ENCODE measurements around the gene CA9.
"Not testable (repeated sequence)": the region's sequence is repeated elsewhere in the genome, so short reads cannot be mapped to it uniquely, and the experiment has no call there.

The CA9 gene

GRCh38 chr9:35673132-35674024, at the start of gene CA9:
Gene CA9, plus strand, starts transcription at chr9:35673928. Its CDS starts 32 bp downstream, at chr9:35673960.
- no peak for DNase-seq

- DNase-seq, result no peak
Observed at GRCh38 chr9:35627575-35627974, 46.2 kb upstream of the CA9 start.

- no peak for DNase-seq
Observed at GRCh38 chr9:35628389-35628991, 45.2 kb upstream of the CA9 start.

GRCh38 chr9:35629597-35629996, 44.1 kb upstream of the CA9 start:
- DNase-seq, result no peak

- DNase-seq, result no peak
Observed at GRCh38 chr9:35635730-35636129, 38.0 kb upstream of the CA9 start.

- no peak for DNase-seq
Observed at GRCh38 chr9:35636135-35636876, 37.4 kb upstream of the CA9 start.

GRCh38 chr9:35636877-35637246, 36.9 kb upstream of the CA9 start:
- DNase-seq, result not testable (repeated sequence)

GRCh38 chr9:35637427-35637955, 36.2 kb upstream of the CA9 start:
- DNase-seq, result not testable (repeated sequence)

GRCh38 chr9:35638751-35639150, 35.0 kb upstream of the CA9 start:
- DNase-seq, result peak in 1 of 2 experiments; percentile 47

GRCh38 chr9:35639225-35639624, 34.5 kb upstream of the CA9 start:
- not testable (repeated sequence) for DNase-seq

- DNase-seq, result no peak
Observed at GRCh38 chr9:35639631-35640030, 34.1 kb upstream of the CA9 start.

GRCh38 chr9:35640431-35640830, 33.3 kb upstream of the CA9 start:
- not testable (repeated sequence) for DNase-seq

GRCh38 chr9:35641478-35641877, 32.2 kb upstream of the CA9 start:
- DNase-seq, result not testable (repeated sequence)

GRCh38 chr9:35643046-35643445, 30.7 kb upstream of the CA9 start:
- DNase-seq, result no peak

- DNase-seq, result not testable (repeated sequence)
Observed at GRCh38 chr9:35645736-35646135, 28.0 kb upstream of the CA9 start.

GRCh38 chr9:35646153-35646532, 27.6 kb upstream of the CA9 start:
- DNase-seq, result no peak

- peak; percentile 95 to 96 for DNase-seq
Observed at GRCh38 chr9:35646533-35647265, 27.0 kb upstream of the CA9 start.

GRCh38 chr9:35649431-35650340, 24.0 kb upstream of the CA9 start:
- DNase-seq, result peak; percentile 66 to 69

- peak; percentile 62 to 67 for DNase-seq
Observed at GRCh38 chr9:35650341-35651158, 23.2 kb upstream of the CA9 start, which contains the start of gene SIT1. Gene SIT1, minus strand, starts transcription at chr9:35650931. Its CDS starts 78 bp downstream, at chr9:35650853.

Measured in activated T-cell treated with anti-CD3 and anti-CD28 coated beads, Interleukin-2, amount 50 U/mL, for 48 hours (primary cell).